ENCODE data around the gene SELENBP1.
A peak's percentile ranks its signal among the peaks of the same experiment; 100 is the strongest.

Gene SELENBP1

GRCh38 chr1:151343587-151343986, 28.9 kb downstream of the SELENBP1 start:
- DNase-seq = no peak

GRCh38 chr1:151342569-151342968, 29.9 kb downstream of the SELENBP1 start:
- DNase-seq = no peak

- DNase-seq = no peak
These were observed 30.5 kb downstream of the SELENBP1 start for GRCh38 chr1:151342021-151342420.

- peak; percentile 97 for DNase-seq
These were observed 31.4 kb downstream of the SELENBP1 start for GRCh38 chr1:151340870-151341754.

GRCh38 chr1:151336556-151336955, 35.9 kb downstream of the SELENBP1 start:
- no peak for DNase-seq

GRCh38 chr1:151334822-151335221, 37.7 kb downstream of the SELENBP1 start:
- no peak for DNase-seq

GRCh38 chr1:151327903-151328674, 44.4 kb downstream of the SELENBP1 start:
- no peak for DNase-seq

GRCh38 chr1:151327223-151327902, 45.1 kb downstream of the SELENBP1 start, which contains the start of gene PI4KB:
PI4KB (minus strand) TSS chr1:151327416; CDS start chr1:151316481, 10,935 bp downstream.
- DNase-seq = peak; percentile 100

- peak; percentile 81 for DNase-seq
These were observed 45.8 kb downstream of the SELENBP1 start for GRCh38 chr1:151326619-151327222.

- DNase-seq = no peak
These were observed 46.7 kb downstream of the SELENBP1 start for GRCh38 chr1:151325646-151326429.

GRCh38 chr1:151325231-151325630, 47.3 kb downstream of the SELENBP1 start:
- DNase-seq = no peak

GRCh38 chr1:151324390-151324930, 48.0 kb downstream of the SELENBP1 start:
- DNase-seq = no peak

- DNase-seq = no peak
These were observed 53.5 kb downstream of the SELENBP1 start for GRCh38 chr1:151318975-151319374.

GRCh38 chr1:151315565-151316235, 56.8 kb downstream of the SELENBP1 start:
- no peak for DNase-seq
